Subcutaneous abdominal adipose tissue (tissue), 5 donors: ENCODE results near the gene PLXDC2.

ENCODE experiments used
- H3K27ac ChIP-seq: one replicate; pipeline ENCODE4 v1.7.0; 2013; ENCODE audit warnings: low read depth, mild to moderate bottlenecking, inconsistent platforms, low read length, moderate library complexity
- H3K27me3 ChIP-seq, 5 donors: one replicate each; pipeline ENCODE4 v1.7.0; 2013; ENCODE audit warnings: low read length in 5 of 5, inconsistent platforms in 1 of 5; ENCODE audit not compliant: control insufficient read depth in 5 of 5, insufficient read depth in 4 of 5
- H3K36me3 ChIP-seq, 5 donors: one replicate each; pipeline ENCODE4 v1.7.0; 2013; ENCODE audit warnings: low read length in 5 of 5; ENCODE audit not compliant: control insufficient read depth in 5 of 5, insufficient read depth in 5 of 5
- H3K4me1 ChIP-seq, 5 donors: one replicate each; pipeline ENCODE4 v1.7.0; 2013; ENCODE audit warnings: low read length in 5 of 5, mild to moderate bottlenecking in 3 of 5, moderate library complexity in 1 of 5; ENCODE audit not compliant: control insufficient read depth in 5 of 5, insufficient read depth in 5 of 5
- H3K4me3 ChIP-seq, 5 donors: one replicate each; pipeline ENCODE4 v1.7.0; 2013; ENCODE audit warnings: low read length in 5 of 5, low read depth in 1 of 5
- H3K9ac ChIP-seq, 5 donors: one replicate each; pipeline ENCODE4 v1.7.0; 2013; ENCODE audit warnings: low read length in 5 of 5, mild to moderate bottlenecking in 4 of 5, moderate library complexity in 3 of 5
- H3K9me3 ChIP-seq, 5 donors: one replicate each; pipeline ENCODE4 v1.7.0; 2013; ENCODE audit warnings: low read length in 5 of 5; ENCODE audit not compliant: control insufficient read depth in 5 of 5
- donor health status: healthy.
- donor health status: healthy.
- donor health status: healthy.
- donor health status: healthy.
- donor health status: healthy.

PLXDC2 gene

DNA sequence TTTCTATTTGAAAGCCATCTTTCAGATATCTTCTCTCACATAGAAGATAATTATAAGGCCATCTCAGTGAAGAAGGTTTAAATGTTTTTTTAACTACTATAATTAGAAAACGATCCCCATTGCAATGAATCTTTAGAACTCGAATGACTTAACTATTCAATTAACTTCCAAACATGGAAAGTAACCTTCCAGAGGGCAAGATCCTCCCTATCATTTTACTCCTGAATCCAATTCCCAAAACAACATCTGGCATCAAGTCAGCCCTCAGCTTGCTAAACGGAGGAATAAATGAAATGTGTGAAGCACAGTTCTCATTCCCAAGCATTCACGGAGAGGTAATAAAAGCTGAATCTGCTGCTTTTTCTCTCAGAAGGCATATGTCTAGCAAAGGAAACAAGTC, 293.4 kb downstream of the PLXDC2 start:
- Histone ChIP-seq H3K36me3 (no peaks in the 10 kb centered on the region), H3K9ac (no peak overlapping the region), H3K4me3 (no peak overlapping the region), H3K4me1 (no peaks in the 10 kb centered on the region), H3K27ac (no peak overlapping the region), H3K27me3 (no peaks in the 10 kb centered on the region), H3K9me3 (no peaks in the 10 kb centered on the region)

DNA sequence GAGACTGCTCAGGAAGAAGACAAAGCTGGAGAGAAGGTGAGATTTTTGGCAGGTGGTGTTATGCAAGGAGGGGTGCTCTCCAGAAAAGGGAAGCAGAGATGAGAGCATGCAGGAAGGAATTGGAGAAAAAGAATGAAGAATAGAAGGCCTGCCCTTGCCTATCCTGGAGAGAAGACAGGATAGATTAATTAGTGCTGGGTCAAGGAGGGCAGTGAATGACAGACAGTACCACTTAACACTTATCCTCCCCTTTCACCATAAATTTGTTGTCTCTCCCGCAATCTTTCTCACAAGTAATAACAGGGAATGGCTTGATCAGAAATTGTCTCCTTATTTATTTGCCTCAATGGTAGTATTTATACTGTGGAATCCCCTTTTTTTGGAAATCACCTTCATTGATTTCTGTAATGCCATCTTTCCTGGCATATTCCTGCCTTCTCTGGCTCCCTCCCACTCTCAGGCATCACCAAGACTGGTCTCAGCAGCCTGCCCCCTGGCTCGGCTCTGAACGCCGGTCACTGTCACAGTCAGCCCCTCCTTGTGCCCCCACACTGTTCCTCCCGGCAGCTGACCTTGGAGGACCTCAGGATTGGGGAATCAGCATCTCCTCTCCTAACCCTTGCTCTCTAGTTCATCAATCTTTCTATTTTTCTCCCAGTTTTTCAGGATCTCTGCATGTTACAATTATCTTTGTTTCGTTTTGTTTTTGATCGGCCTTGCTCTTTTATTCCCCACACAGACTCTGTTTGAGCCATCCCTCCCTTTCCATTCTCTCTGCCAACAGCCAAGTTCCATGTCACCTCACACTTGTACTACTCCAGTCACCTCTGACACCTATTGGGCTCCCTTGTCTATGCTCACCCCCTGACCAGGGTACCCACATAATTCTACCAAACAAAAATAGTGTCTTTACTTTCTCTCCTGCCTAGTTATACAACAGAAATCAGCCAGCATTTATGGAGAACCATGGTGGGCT, 294.2 kb downstream of the PLXDC2 start:
- no peak overlapping the region for H3K4me3 ChIP-seq
- no peak overlapping the region for H3K9ac ChIP-seq
- no peaks in the 10 kb centered on the region for H3K36me3 ChIP-seq
- no peaks in the 10 kb centered on the region for H3K4me1 ChIP-seq
- H3K27ac ChIP-seq = no peak overlapping the region
- no peaks in the 10 kb centered on the region for H3K27me3 ChIP-seq
- no peaks in the 10 kb centered on the region for H3K9me3 ChIP-seq

DNA sequence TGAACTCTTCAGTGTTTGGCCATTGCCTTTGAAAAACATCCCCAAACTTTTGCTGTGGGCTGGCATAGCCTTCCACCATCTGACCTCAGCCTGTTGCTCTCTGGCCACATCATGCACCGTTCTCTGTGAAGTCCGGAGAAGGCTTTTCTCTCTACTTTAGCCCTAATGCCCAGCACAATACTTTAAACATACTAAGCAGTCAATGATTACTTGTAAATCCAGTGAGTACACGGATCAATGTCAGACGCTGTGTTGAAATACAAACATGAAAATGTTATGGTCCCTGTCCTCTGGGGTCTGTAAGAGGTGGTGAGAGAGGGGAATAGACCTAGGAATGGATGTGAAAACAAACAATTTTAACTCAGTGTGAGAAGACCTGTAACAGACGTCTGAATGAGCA, 297.9 kb downstream of the PLXDC2 start:
- no peak overlapping the region for H3K9ac ChIP-seq
- no peaks in the 10 kb centered on the region for H3K27me3 ChIP-seq
- H3K4me1 ChIP-seq = no peaks in the 10 kb centered on the region
- no peaks in the 10 kb centered on the region for H3K9me3 ChIP-seq
- no peak overlapping the region for H3K4me3 ChIP-seq
- no peak overlapping the region for H3K27ac ChIP-seq
- no peaks in the 10 kb centered on the region for H3K36me3 ChIP-seq

DNA sequence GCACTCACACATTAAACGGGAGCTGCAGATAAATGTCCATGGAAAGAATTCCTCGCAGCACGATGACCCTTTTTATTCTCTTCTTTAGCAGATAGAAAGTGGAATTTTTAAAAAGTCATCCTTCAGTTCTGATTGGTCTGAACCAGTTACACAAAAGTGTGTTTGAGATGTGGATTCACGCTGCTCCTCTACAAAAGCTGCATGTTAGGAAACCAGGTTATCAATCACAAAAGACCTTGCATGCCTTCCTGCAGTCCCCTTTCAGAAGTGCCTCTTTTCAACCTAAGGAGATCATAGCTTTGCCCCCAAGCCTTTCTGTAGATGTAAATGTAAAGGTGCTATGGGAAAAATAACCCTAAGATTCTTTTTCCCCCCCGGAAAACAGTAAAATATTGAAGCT, 299.7 kb downstream of the PLXDC2 start:
- H3K9me3 ChIP-seq = no peaks in the 10 kb centered on the region
- no peaks in the 10 kb centered on the region for H3K4me1 ChIP-seq
- no peak overlapping the region for H3K27ac ChIP-seq
- H3K36me3 ChIP-seq = no peaks in the 10 kb centered on the region
- no peaks in the 10 kb centered on the region for H3K27me3 ChIP-seq
- no peak overlapping the region for H3K9ac ChIP-seq
- H3K4me3 ChIP-seq = no peak overlapping the region

DNA sequence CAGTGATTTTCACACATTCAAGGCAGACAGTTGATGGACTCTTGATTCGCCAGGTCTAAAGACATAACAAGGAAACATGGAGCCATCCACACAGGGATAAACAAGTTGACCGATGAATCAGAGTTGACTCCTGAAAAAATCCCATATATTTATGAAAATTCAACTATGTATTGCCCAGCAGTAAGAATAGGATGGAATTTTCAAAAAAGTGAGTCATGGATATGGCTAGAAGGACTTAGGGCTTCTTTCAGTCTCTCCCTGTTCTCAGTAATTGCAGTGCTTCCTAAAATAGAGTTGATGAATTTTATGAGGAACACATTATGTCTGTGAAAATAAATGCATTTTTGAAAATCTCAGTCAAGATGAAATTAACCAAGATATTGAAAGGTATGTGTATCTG, 301.2 kb downstream of the PLXDC2 start:
- Histone ChIP-seq H3K36me3 (no peaks in the 10 kb centered on the region), H3K27me3 (no peaks in the 10 kb centered on the region), H3K9me3 (no peaks in the 10 kb centered on the region), H3K4me1 (no peaks in the 10 kb centered on the region), H3K9ac (no peak overlapping the region), H3K4me3 (no peak overlapping the region), H3K27ac (no peak overlapping the region)

DNA sequence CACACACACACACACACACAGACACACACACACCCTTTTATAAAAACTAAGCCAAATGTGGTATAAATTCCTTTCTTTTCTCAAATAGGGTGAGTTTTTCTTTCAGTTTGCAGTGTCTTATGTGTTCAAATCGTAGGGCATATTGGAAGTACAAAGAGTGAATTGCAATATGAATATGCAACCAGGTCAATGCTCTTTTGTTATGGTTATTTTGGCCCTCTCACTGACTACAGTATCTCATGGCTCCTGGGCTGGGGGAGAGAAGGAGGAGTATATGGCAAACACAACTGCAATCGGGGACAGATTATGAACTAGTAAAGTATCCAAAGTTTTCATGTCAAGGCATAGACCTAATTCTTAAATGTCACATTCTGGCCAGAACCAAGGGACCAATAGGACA, 301.9 kb downstream of the PLXDC2 start:
- H3K27me3 ChIP-seq = no peaks in the 10 kb centered on the region
- H3K27ac ChIP-seq = no peak overlapping the region
- no peak overlapping the region for H3K9ac ChIP-seq
- H3K36me3 ChIP-seq = no peaks in the 10 kb centered on the region
- H3K4me1 ChIP-seq = no peaks in the 10 kb centered on the region
- no peak overlapping the region for H3K4me3 ChIP-seq
- no peaks in the 10 kb centered on the region for H3K9me3 ChIP-seq

DNA sequence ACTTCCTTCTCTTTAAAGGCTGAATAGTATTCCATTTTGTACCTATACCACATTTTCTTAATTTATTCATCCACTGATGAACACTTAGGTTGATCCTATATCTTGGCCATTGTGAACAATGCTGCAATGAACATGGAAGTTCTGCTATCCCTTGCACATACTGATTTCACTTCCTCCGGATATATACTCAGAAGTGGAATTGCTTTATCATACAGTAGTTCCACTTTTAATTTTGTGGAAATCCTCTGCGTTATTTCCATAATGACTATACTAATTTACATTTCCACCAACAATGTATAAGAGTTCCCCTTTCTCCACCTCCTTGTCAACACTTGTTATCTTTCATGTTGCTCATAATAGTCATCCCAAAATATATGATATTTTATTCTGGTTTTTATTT, 312.6 kb downstream of the PLXDC2 start:
- Histone ChIP-seq H3K36me3 (no peaks in the 10 kb centered on the region), H3K4me1 (no peaks in the 10 kb centered on the region), H3K9me3 (peaks cover 0 to 8% (median under 1%) of the 10 kb centered on the region in 5 donors), H3K27me3 (no peaks in the 10 kb centered on the region), H3K27ac (no peak overlapping the region), H3K9ac (no peak overlapping the region), H3K4me3 (no peak overlapping the region)

DNA sequence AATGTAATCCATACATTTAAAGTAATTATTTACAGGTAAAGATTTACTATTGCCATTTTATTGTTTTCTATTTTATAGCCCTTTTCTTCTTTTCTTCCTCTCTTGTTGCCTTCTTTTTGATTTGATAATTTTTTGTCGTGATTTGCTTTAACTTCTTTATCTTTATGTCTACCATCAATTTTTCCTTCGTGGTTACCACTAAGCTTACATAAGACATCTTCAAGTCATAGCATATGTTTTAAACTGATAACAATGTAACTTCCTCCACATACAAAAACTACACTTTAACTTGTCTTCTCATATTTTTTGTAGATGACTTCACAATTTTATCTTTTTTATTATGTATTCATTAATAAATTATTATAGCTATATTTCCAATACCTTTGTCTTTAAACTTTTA, 316.6 kb downstream of the PLXDC2 start:
- H3K36me3 ChIP-seq = no peaks in the 10 kb centered on the region
- H3K27me3 ChIP-seq = no peaks in the 10 kb centered on the region
- no peak overlapping the region for H3K9ac ChIP-seq
- H3K4me3 ChIP-seq = no peak overlapping the region
- H3K4me1 ChIP-seq = no peaks in the 10 kb centered on the region
- peaks cover 8 to 16% (median 12%) of the 10 kb centered on the region in 5 donors for H3K9me3 ChIP-seq
- H3K27ac ChIP-seq = no peak overlapping the region

DNA sequence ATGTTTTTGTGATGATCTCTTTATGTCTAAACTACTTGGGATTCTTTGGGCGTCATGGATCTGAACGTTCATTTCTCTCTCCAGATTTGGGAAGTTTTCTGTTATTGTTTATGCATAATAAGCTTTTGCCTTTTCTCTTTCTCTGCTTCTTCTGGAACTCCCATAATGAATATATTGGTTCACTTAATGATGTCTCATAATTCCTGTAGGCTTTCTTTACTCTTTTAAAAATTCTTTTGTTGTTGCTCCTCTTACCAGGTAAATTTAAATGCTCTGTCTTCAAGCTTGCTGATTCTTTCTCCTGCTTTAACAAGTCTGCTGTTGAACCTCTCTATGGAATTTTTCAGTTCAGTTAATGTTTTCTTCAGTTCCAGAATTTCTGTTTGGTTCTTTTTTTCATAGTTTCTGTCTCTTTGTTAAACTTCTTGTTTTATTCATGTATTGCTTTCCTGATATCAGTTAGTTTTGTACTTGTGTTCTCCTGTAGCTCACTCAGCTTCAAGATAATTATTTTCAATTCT, 317.5 kb downstream of the PLXDC2 start:
- no peak overlapping the region for H3K9ac ChIP-seq
- no peaks in the 10 kb centered on the region for H3K4me1 ChIP-seq
- H3K27me3 ChIP-seq = no peaks in the 10 kb centered on the region
- peaks cover 8 to 16% (median 12%) of the 10 kb centered on the region in 5 donors for H3K9me3 ChIP-seq
- H3K27ac ChIP-seq = no peak overlapping the region
- H3K4me3 ChIP-seq = no peak overlapping the region
- no peaks in the 10 kb centered on the region for H3K36me3 ChIP-seq

DNA sequence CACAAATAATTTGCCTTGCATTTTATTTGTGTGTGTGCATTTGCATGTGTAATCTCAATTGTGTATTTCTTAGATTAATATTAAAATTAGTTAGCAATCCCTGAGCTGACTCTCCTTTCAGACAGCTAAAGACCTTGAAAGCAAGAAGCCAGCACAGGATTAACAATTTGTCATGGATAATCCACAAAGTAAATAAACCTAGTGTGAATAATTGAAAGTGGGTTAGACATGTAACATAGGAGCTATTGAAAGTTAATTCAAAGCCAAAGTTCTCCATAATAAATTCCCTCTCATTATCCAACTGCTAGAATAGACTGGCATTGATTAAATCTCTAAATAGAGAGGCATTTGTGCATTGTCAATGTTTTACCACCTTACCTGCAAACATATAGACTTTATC, 326.1 kb downstream of the PLXDC2 start:
- H3K27me3 ChIP-seq = no peaks in the 10 kb centered on the region
- H3K4me3 ChIP-seq = no peak overlapping the region
- H3K9me3 ChIP-seq = no peaks in the 10 kb centered on the region
- no peak overlapping the region for H3K27ac ChIP-seq
- H3K36me3 ChIP-seq = peaks cover 0 to 4% (median 3%) of the 10 kb centered on the region in 5 donors
- H3K9ac ChIP-seq = no peak overlapping the region
- no peaks in the 10 kb centered on the region for H3K4me1 ChIP-seq
